GM10266 (cell line): ENCODE data around the gene DDX10.

ENCODE experiments used
- DNase-seq: peaks from one replicate; pipeline ENCODE4 v3.0.0; 2012; ENCODE audit errors: extremely low spot score
- TF ChIP-seq, protein P1 (sequence below): IDR thresholded peaks from 2 replicates; pipeline ENCODE4 v1.5.1; 2012; ENCODE audit warnings: mild to moderate bottlenecking, low read depth; ENCODE audit not compliant: control insufficient read depth, insufficient read depth; ENCODE audit errors: missing control alignments

DDX10 gene

DNA sequence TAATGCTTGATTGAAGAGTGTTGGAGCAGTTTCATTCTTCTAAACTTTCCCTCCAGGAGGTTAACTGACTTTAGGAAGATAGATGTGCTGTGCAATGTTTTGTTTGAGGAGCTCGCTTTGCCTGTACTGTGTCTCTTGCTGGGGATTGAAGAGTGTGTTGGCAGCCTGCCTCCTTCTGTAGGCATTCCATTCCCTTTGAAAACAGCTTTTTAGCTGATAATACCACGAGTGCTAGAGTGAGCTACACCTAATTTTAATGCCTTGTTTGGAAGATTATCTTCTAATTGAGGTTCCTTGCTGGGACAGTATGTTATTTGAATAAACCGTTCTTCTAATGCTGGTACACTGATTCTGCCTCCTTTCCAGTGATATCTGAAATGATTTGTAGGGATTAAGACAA is 7.2 kb downstream of the DDX10 start:
- TF ChIP-seq, protein P1, sequence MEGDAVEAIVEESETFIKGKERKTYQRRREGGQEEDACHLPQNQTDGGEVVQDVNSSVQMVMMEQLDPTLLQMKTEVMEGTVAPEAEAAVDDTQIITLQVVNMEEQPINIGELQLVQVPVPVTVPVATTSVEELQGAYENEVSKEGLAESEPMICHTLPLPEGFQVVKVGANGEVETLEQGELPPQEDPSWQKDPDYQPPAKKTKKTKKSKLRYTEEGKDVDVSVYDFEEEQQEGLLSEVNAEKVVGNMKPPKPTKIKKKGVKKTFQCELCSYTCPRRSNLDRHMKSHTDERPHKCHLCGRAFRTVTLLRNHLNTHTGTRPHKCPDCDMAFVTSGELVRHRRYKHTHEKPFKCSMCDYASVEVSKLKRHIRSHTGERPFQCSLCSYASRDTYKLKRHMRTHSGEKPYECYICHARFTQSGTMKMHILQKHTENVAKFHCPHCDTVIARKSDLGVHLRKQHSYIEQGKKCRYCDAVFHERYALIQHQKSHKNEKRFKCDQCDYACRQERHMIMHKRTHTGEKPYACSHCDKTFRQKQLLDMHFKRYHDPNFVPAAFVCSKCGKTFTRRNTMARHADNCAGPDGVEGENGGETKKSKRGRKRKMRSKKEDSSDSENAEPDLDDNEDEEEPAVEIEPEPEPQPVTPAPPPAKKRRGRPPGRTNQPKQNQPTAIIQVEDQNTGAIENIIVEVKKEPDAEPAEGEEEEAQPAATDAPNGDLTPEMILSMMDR: no peak
- no peak for DNase-seq

DNA sequence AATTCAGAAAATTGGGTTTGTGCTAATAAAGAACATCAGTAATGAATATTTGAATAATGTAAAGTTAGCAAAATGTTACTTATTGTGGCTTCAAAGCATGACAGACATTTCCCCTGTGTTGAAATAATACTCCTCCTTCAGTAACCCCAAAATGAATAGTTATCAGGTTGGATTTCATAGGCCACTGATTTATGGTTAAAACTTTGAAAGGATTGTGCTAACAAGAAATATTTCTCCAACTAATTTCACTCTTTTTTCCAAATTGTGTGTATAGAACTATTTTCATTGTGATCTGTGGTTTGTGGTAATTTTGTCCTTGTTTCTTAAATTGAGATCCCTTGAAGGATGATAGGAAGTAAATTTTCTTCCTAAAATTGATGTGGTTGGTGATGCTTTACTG is 7.9 kb downstream of the DDX10 start:
- DNase-seq: no peak
- TF ChIP-seq, protein P1: no peak

DNA sequence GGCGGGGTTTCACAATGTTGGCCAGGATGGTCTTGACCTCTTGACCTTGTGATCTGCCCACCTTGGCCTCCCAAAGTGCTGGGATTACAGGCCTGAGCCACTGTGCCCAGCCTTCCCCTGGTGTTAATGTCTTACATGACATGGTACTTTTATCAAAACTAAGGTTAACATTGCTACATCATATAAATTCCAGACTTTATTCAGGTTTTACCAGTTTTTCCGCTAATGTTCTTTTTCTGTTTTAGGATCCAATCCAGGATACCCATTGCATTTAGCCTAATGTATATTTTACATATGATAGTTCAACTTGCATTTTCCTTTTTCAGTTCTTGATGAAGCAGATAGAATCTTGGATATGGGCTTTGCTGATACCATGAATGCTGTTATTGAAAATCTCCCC is 14.2 kb downstream of the DDX10 start:
- TF ChIP-seq, protein P1: no peak
- DNase-seq: no peak

DNA sequence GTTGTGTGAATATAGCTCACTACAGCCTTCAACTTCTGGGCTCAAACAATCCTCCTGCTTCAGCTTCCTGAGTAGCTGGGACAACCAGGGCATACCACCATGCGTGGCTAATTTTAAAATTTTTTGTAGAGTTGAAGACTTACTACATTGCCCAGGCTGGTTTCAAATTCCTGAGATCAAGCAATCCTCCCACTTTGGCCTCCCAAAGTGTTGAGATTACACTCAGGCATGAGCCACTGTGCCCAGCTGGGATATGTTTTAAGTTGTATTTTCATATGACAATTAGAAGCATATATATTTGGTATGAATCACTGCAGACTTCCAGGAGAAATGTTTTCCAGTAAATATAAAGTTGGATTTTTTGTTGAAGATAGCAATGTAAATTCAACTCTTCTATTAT is 15.4 kb downstream of the DDX10 start:
- TF ChIP-seq, protein P1: no peak

DNA sequence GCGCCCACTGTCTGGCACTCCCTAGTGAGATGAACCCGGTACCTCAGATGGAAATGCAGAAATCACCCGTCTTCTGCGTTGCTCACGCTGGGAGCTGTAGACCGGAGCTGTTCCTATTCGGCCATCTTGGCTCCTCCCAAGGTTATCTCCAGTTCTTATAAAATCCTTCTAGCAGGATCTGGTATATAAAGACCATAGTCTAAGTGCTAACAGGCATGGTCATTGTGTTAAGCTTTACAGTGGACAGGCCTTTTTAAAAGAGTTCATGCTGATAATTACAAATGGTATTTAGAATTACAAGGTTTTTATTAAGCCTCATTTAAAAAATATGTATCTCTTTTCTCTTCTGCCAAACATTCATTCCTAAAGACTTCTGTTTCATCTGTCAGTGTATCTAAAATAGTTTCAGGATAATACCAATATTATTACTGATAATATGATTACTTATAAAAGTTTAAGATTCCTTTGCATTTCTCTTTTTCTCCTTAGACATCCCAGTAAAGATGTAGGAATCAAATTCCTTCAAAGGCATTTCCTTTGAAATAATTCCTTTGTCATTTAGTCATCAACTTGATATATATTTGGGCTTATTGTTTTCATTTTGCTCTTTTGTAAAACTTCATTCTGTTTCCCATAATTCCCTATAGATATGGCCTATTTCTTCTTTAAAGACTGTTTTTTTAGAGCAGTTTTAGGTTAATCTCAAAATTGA is 20.7 kb downstream of the DDX10 start:
- DNase-seq: no peak
- TF ChIP-seq, protein P1: no peak

More for the DNA sequence above, 15.4 kb downstream of the DDX10 start:
- DNase-seq: no peak

DNA sequence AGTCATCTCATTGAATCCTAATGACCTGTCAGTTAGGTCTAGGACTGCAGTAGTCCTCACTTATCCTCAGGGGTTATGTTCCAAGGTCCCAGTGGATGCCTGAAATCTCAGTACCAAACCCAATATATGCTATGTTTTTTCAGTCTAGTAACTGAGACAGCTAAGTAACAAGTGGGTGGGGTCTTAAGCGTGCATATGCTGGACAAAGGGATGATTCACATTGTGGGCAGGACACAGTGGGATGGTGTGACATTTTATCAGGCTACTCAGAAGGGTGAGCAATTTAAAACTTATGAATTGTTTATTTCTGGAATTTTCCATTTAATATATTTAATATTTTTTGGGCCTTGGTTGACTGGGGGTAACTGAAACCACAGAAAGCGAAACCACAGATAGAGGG is 29.0 kb downstream of the DDX10 start:
- DNase-seq: no peak
- TF ChIP-seq, protein P1: no peak

DNA sequence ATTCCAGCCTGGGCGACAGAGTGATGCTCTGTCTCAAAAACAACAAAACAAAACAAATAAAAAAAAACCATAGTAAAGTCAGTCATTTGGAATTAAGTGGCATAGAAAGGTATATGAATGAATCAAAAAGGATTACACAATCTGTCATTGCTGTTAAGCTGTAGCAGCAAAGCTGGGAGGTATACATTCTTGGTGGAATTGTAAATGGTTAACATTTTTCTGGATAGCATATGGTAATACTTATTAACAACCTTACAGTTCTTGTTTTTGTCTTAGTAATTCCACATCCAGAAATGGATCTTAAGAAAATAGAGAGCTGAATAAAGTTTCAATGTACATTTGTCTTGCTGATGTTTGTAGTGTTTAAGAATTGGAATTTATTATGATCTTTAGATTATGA is 30.0 kb downstream of the DDX10 start:
- TF ChIP-seq, protein P1: no peak

More for the DNA sequence above, 30.0 kb downstream of the DDX10 start:
- DNase-seq: no peak
